CD4-positive, alpha-beta memory T cell (primary cell): ENCODE results near the gene MINDY4B. TPM values are rescaled to one million over a fixed set of nuclear protein-coding genes. Genes with fewer than 3 reads are reported as not detected.
A peak's percentile ranks its signal among the peaks of the same experiment; 100 is the strongest.
"Not testable (repeated sequence)": the region's sequence is repeated elsewhere in the genome, so short reads cannot be mapped to it uniquely, and the experiment has no call there.

Experiments used
- CTCF ChIA-PET: fragments of 350-600 bp; sonication (Branson Sonifier 250); formaldehyde crosslinking; loops from one replicate; lab custom pipeline; 2021; ENCODE audit warnings: inconsistent platforms; ENCODE audit not compliant: partially characterized antibody; lab: Charles Lee
- POLR2A ChIA-PET: fragments of 350-600 bp; sonication (Branson Sonifier 250); formaldehyde crosslinking; loops from one replicate; lab custom pipeline; 2021; ENCODE audit not compliant: partially characterized antibody; lab: Charles Lee
- DNase-seq, 5 donors: peaks; one replicate each; pipeline versions ENCODE4 v3.0.0 to v3.0.0-alpha.2; 2020 to 2022; ENCODE audit warnings: mixed read lengths in 1 of 5
- H3K27ac ChIP-seq: one replicate; pipeline ENCODE4 v1.7.0; 2013; ENCODE audit warnings: low read depth, low read length
- H3K27me3 ChIP-seq: 2 replicates; pipeline ENCODE4 v1.7.0; 2013; ENCODE audit warnings: mild to moderate bottlenecking, low read length, moderate library complexity; ENCODE audit not compliant: insufficient read depth
- H3K36me3 ChIP-seq: 2 replicates; pipeline ENCODE4 v1.7.0; 2013; ENCODE audit warnings: mild to moderate bottlenecking, low read length, moderate library complexity; ENCODE audit not compliant: insufficient read depth
- H3K4me1 ChIP-seq: 2 replicates; pipeline ENCODE4 v1.7.0; 2013; ENCODE audit warnings: mild to moderate bottlenecking, low read length, moderate library complexity; ENCODE audit not compliant: insufficient read depth
- H3K4me3 ChIP-seq, 2 donors: one replicate each; pipeline ENCODE4 v1.7.0; 2013; ENCODE audit warnings: low read length in 2 of 2, mild to moderate bottlenecking in 1 of 2
- H3K9me3 ChIP-seq, 2 donors: one replicate each; pipeline ENCODE4 v1.7.0; 2013; ENCODE audit warnings: low read length in 2 of 2, control low read depth in 1 of 2; ENCODE audit not compliant: control insufficient read depth in 1 of 2
- H3K27ac Mint-ChIP-seq, 7 donors: one replicate each; pipeline ENCODE4 v1.8.0; 2020 to 2021; ENCODE audit warnings: mixed read lengths in 7 of 7, mild to moderate bottlenecking in 6 of 7, inconsistent platforms in 3 of 7, moderate library complexity in 3 of 7
- H3K27me3 Mint-ChIP-seq, 2 donors: one replicate each; pipeline ENCODE4 v1.8.0; 2020 to 2021; ENCODE audit warnings: mixed read lengths in 2 of 2
- H3K36me3 Mint-ChIP-seq, 2 donors: one replicate each; pipeline ENCODE4 v1.8.0; 2020 to 2021; ENCODE audit warnings: mixed read lengths in 2 of 2, inconsistent platforms in 1 of 2, mild to moderate bottlenecking in 1 of 2
- H3K4me1 Mint-ChIP-seq, 4 donors: one replicate each; pipeline ENCODE4 v1.8.0; 2020 to 2021; ENCODE audit warnings: mixed read lengths in 4 of 4, mild to moderate bottlenecking in 1 of 4
- H3K4me3 Mint-ChIP-seq, 8 donors: one replicate each; pipeline ENCODE4 v1.8.0; 2020 to 2021; ENCODE audit warnings: mixed read lengths in 8 of 8, mild to moderate bottlenecking in 7 of 8, moderate library complexity in 6 of 8, inconsistent platforms in 3 of 8
- H3K9me3 Mint-ChIP-seq, 8 donors: one replicate each; pipeline ENCODE4 v1.8.0; 2020 to 2021; ENCODE audit warnings: mixed read lengths in 8 of 8, mild to moderate bottlenecking in 5 of 8, inconsistent platforms in 3 of 8, moderate library complexity in 1 of 8
- intact Hi-C: fragments of 100-400 bp; cut with micrococcal nuclease; formaldehyde crosslinking; loops from one replicate; pipeline ENCODE4 v1.15.1; 2023
- polyA plus RNA-seq, 2 donors: library from polyadenylated mRNA; unstranded; fragments of 300-500 nt; fragmentation: Illumina TruSeq; gene quantifications; one replicate each; pipeline ENCODE4 v1.2.3, GENCODE V29; 2021
- total RNA-seq, 2 experiments: library from RNA; stranded (reverse); gene quantifications; one replicate each; pipeline ENCODE4 v1.2.3, GENCODE V29; 2021

The MINDY4B gene
- total and polyA plus RNA-seq, 4 experiments from 2014 or later = not detected

DNA sequence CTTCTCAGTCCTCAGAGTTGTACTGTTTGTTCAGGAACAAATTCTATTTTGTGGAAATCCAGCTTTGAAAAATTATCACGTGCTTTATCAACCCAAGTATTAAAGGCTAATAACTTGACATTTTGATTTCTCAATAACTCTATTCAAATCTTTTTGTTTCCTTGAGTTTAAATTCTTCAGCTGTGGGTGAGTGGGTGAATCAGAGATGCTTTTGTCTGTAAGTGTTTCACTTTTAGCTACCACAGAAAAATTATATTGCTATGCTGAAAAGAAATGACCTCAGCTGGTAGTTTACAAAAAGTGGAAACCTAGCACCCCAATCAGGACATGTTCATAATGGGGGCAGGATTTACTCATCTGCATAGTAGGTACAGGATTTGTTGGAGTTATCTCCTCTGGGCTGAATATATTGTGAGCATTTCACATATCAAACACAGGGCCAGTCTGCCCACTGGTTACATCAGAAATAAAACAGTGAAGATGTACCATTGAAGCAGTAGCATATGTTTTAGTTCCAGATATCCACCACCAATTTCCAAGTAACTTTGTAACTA is 30.5 kb downstream of the MINDY4B start:
- H3K36me3 Mint-ChIP-seq = no peaks in the 10 kb centered on the region
- no peaks in the 10 kb centered on the region for H3K9me3 Mint-ChIP-seq
- H3K27me3 Mint-ChIP-seq = no peaks in the 10 kb centered on the region
- Histone ChIP-seq H3K4me1 (no peaks in the 10 kb centered on the region), H3K27me3 (no peaks in the 10 kb centered on the region), H3K36me3 (no peaks in the 10 kb centered on the region), H3K27ac (no peak overlapping the region), H3K9me3 (no peaks in the 10 kb centered on the region), H3K4me3 (no peak overlapping the region)
- no peak overlapping the region for H3K4me3 Mint-ChIP-seq
- intact Hi-C loops = no loop called here
- CTCF ChIA-PET = interaction anchor here (1.1 kb wide), 1 partner anchor 10 kb away, joined by 4 read pairs; no protein-coding TSS in a partner anchor
- no peak overlapping the region for H3K27ac Mint-ChIP-seq
- no peaks in the 10 kb centered on the region for H3K4me1 Mint-ChIP-seq
- POLR2A ChIA-PET = no interaction called here
- DNase-seq = no peak

GRCh38 chr3:150871192-150871591 is 34.0 kb downstream of the MINDY4B start:
- no peaks in the 10 kb centered on the region for H3K4me1 ChIP-seq
- H3K4me3 ChIP-seq = no peak overlapping the region
- no peak overlapping the region for H3K27ac ChIP-seq
- no peaks in the 10 kb centered on the region for H3K36me3 ChIP-seq
- H3K27me3 Mint-ChIP-seq = peaks cover 4 to 7% of the 10 kb centered on the region in 2 donors
- H3K27me3 ChIP-seq = no peaks in the 10 kb centered on the region
- no peak for DNase-seq
- no peaks in the 10 kb centered on the region for H3K9me3 ChIP-seq
- no peaks in the 10 kb centered on the region for H3K9me3 Mint-ChIP-seq
- no peak overlapping the region for H3K4me3 Mint-ChIP-seq
- H3K36me3 Mint-ChIP-seq = no peaks in the 10 kb centered on the region
- ChIA-PET CTCF (no interaction called here), POLR2A (no interaction called here)
- H3K4me1 Mint-ChIP-seq = no peaks in the 10 kb centered on the region
- H3K27ac Mint-ChIP-seq = no peak overlapping the region
- intact Hi-C loops = no loop called here

DNA sequence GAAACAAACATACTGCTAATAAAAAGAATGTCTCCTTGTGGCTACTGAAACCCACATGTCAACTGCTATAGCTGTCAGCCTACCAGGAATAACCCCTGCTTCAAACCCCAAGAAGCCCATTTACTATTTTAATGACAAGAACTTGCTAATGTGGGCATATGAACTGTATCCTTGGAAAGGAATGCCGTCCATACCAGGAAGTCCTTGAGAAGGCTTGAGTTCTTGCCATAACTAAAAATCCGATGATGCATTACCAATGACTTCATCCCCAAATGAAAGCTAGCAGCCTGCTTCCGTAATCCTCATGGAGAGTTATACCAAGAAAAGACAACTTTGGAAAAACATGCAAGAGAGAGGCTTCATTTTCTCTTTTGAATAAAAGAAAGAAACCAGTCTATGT is 34.8 kb downstream of the MINDY4B start:
- Mint-ChIP-seq H3K9me3 (no peaks in the 10 kb centered on the region), H3K36me3 (no peaks in the 10 kb centered on the region), H3K4me1 (peaks cover under 1 to 3% (median 1%) of the 10 kb centered on the region in 4 donors), H3K27me3 (peaks cover 5 to 9% of the 10 kb centered on the region in 2 donors), H3K4me3 (no peak overlapping the region), H3K27ac (no peak overlapping the region)
- Histone ChIP-seq H3K27me3 (no peaks in the 10 kb centered on the region), H3K4me1 (peaks cover 2% of the 10 kb centered on the region), H3K27ac (no peak overlapping the region), H3K36me3 (no peaks in the 10 kb centered on the region), H3K9me3 (no peaks in the 10 kb centered on the region), H3K4me3 (no peak overlapping the region)
- ChIA-PET POLR2A (no interaction called here), CTCF (no interaction called here)
- intact Hi-C loops = no loop called here
- no peak for DNase-seq

DNA sequence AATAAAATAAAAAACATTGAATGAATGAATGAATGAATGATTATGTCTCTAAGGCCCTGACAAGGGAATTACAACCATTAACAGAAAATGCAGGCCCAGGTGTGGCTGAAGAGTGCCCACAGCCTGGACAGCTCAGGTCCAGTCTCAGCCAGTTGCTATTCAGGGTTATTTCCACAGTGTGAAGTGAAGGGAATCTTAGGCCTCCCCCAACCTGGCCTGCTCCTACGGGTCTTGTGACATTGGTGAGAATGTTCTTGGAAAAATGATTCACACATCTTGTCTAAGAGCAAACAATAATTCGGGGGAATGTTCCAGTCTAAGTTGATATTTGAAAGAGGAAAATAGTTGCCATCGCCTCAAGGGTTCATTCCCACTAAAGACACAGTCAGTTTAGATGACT is 37.0 kb downstream of the MINDY4B start:
- intact Hi-C loops = no loop called here
- no peak overlapping the region for H3K27ac Mint-ChIP-seq
- no peak overlapping the region for H3K27ac ChIP-seq
- no peak for DNase-seq
- peaks cover 6 to 11% of the 10 kb centered on the region in 2 donors for H3K27me3 Mint-ChIP-seq
- peaks cover 2 to 6% (median 4%) of the 10 kb centered on the region in 4 donors for H3K4me1 Mint-ChIP-seq
- ChIA-PET CTCF (interaction anchor here (1.0 to 2.9 kb wide), 3 partner anchors 10 to 150 kb away, joined by 3 to 7 read pairs (median 4); no protein-coding TSS in a partner anchor), POLR2A (no interaction called here)
- no peaks in the 10 kb centered on the region for H3K9me3 Mint-ChIP-seq
- H3K27me3 ChIP-seq = no peaks in the 10 kb centered on the region
- peaks cover 0 to 2% of the 10 kb centered on the region in 2 donors for H3K36me3 Mint-ChIP-seq
- H3K4me3 Mint-ChIP-seq = no peak overlapping the region
- no peak overlapping the region for H3K4me3 ChIP-seq
- no peaks in the 10 kb centered on the region for H3K36me3 ChIP-seq
- H3K9me3 ChIP-seq = no peaks in the 10 kb centered on the region
- peaks cover 7% of the 10 kb centered on the region for H3K4me1 ChIP-seq

DNA sequence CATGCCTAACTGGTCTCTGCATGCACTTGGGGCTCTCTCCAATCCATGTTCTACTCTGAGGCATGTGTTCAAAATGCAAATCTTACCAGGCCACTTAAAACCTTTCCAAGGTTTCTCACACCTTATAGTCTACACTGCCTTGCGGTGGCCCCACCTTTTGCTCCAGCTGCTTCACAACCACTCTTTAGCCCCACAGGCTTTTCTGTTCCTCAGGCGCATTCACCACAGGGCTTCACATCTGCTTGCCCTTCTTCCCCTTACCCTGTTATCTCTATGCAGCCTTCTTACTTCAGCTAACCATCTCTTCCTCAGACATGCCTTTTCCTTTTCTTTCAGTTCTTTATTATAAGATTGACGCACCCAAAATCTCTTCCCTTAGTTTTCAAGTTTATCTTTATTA is 37.8 kb downstream of the MINDY4B start:
- no peaks in the 10 kb centered on the region for H3K36me3 ChIP-seq
- Mint-ChIP-seq H3K4me1 (peaks cover 2 to 6% (median 4%) of the 10 kb centered on the region in 4 donors), H3K9me3 (no peaks in the 10 kb centered on the region), H3K36me3 (peaks cover 0 to 2% of the 10 kb centered on the region in 2 donors), H3K27ac (peak overlapping the region in 2 of 7 donors; percentile 6 to 14), H3K4me3 (no peak overlapping the region), H3K27me3 (peaks cover 6 to 11% of the 10 kb centered on the region in 2 donors)
- no peak for DNase-seq
- ChIA-PET POLR2A (no interaction called here), CTCF (interaction anchor here (1.0 to 2.9 kb wide), 4 partner anchors 10 to 149 kb away, joined by 3 to 7 read pairs (median 4); no protein-coding TSS in a partner anchor)
- intact Hi-C loops = no loop called here
- no peaks in the 10 kb centered on the region for H3K9me3 ChIP-seq
- H3K27me3 ChIP-seq = no peaks in the 10 kb centered on the region
- no peak overlapping the region for H3K27ac ChIP-seq
- peaks cover 7% of the 10 kb centered on the region for H3K4me1 ChIP-seq
- H3K4me3 ChIP-seq = no peak overlapping the region

- peaks cover 8 to 14% of the 10 kb centered on the region in 2 donors for H3K27me3 Mint-ChIP-seq
- H3K4me3 ChIP-seq, H3K9me3 Mint-ChIP-seq, H3K4me3 Mint-ChIP-seq, POLR2A ChIA-PET, H3K4me1 ChIP-seq, H3K4me1 Mint-ChIP-seq, H3K36me3 Mint-ChIP-seq, DNase-seq, H3K27me3 ChIP-seq, H3K27ac ChIP-seq, H3K27ac Mint-ChIP-seq, intact Hi-C loops, H3K9me3 ChIP-seq, H3K36me3 ChIP-seq: not testable (repeated sequence)
- CTCF ChIA-PET = interaction anchor here (1.2 to 2.6 kb wide), 6 partner anchors 9 to 336 kb away, joined by 4 to 54 read pairs (median 6); partner anchors contain the start of gene SIAH2
Observed at GRCh38 chr3:150863921-150864320, 41.3 kb downstream of the MINDY4B start.

GRCh38 chr3:150861851-150862250 is 43.4 kb downstream of the MINDY4B start:
- Mint-ChIP-seq H3K27ac (no peak overlapping the region), H3K36me3 (peaks cover 0 to 2% of the 10 kb centered on the region in 2 donors), H3K27me3 (peaks cover 6 to 18% of the 10 kb centered on the region in 2 donors), H3K4me3 (no peak overlapping the region), H3K4me1 (peaks cover 2 to 6% (median 4%) of the 10 kb centered on the region in 4 donors), H3K9me3 (no peaks in the 10 kb centered on the region)
- intact Hi-C loops = no loop called here
- DNase-seq = no peak
- peaks cover 7% of the 10 kb centered on the region for H3K4me1 ChIP-seq
- H3K27me3 ChIP-seq = no peaks in the 10 kb centered on the region
- ChIA-PET CTCF (interaction anchor here (1.9 kb wide), 1 partner anchor 74 kb away, joined by 8 read pairs; no protein-coding TSS in a partner anchor), POLR2A (no interaction called here)
- H3K27ac ChIP-seq = no peak overlapping the region
- H3K36me3 ChIP-seq = no peaks in the 10 kb centered on the region
- H3K4me3 ChIP-seq = no peak overlapping the region
- no peaks in the 10 kb centered on the region for H3K9me3 ChIP-seq
